Calu3 (cell line): ENCODE data around the gene LRFN2. TPM values are rescaled to one million over a fixed set of nuclear protein-coding genes. Genes with fewer than 3 reads are reported as not detected.

ENCODE experiments used
- BruUV-seq: library from RNA; stranded (reverse); fragments of 400-500 nt; replicated peaks from 2 replicates; lab custom pipeline; 2021; lab: Mats Ljungman, UMichigan
- CTCF ChIA-PET: fragments of 300-600 bp; sonication (Branson Sonifier 250); formaldehyde crosslinking; loops from one replicate; lab custom pipeline; 2022; ENCODE audit warnings: antibody characterized with exemption; lab: Charles Lee
- DNase-seq: peaks from one replicate; pipeline ENCODE4 v3.0.0; 2022
- H3K27ac Mint-ChIP-seq: one replicate; pipeline ENCODE4 v1.8.0; 2022; ENCODE audit warnings: mixed read lengths; ENCODE audit not compliant: unreplicated experiment
- H3K27me3 Mint-ChIP-seq: one replicate; pipeline ENCODE4 v1.8.0; 2022; ENCODE audit warnings: mixed read lengths; ENCODE audit not compliant: unreplicated experiment
- H3K36me3 Mint-ChIP-seq: one replicate; pipeline ENCODE4 v1.8.0; 2022; ENCODE audit warnings: mild to moderate bottlenecking, moderate library complexity, mixed read lengths; ENCODE audit not compliant: insufficient read depth, unreplicated experiment
- H3K4me1 Mint-ChIP-seq: one replicate; pipeline ENCODE4 v1.8.0; 2022; ENCODE audit warnings: mild to moderate bottlenecking, low read depth, mixed read lengths; ENCODE audit not compliant: unreplicated experiment
- H3K4me3 Mint-ChIP-seq: one replicate; pipeline ENCODE4 v1.8.0; 2022; ENCODE audit warnings: mild to moderate bottlenecking, low read depth, moderate library complexity, mixed read lengths; ENCODE audit not compliant: unreplicated experiment
- H3K9me3 Mint-ChIP-seq: one replicate; pipeline ENCODE4 v1.8.0; 2022; ENCODE audit warnings: low read depth, mixed read lengths; ENCODE audit not compliant: unreplicated experiment
- CTCF ChIP-seq: fragments of 200-600 bp; IDR thresholded peaks from one replicate; pipeline ENCODE4 v1.8.0; 2022; ENCODE audit warnings: antibody characterized with exemption; ENCODE audit not compliant: unreplicated experiment
- intact Hi-C: fragments of 100-400 bp; cut with micrococcal nuclease; formaldehyde crosslinking; loops from one replicate; pipeline ENCODE4 v1.10.0; 2022; ENCODE audit not compliant: unreplicated experiment
- total RNA-seq: library from RNA; stranded (reverse); gene quantifications from 2 replicates; pipeline ENCODE4 v1.2.3, GENCODE V29; 2022

The LRFN2 gene
- total RNA-seq, 1 experiment from 2014 or later: not detected

GRCh38 chr6:40484066-40484465, 103.1 kb downstream of the LRFN2 start:
- no peak for TF ChIP-seq CTCF
- Mint-ChIP-seq H3K4me1 (no peaks in the 10 kb centered on the region), H3K4me3 (no peak overlapping the region), H3K9me3 (no peaks in the 10 kb centered on the region), H3K27ac (no peak overlapping the region), H3K27me3 (peaks cover 100% of the 10 kb centered on the region), H3K36me3 (no peaks in the 10 kb centered on the region)
- intact Hi-C loops: no loop called here
- no peak for DNase-seq
- CTCF ChIA-PET: no interaction called here
- BruUV-seq: no TSS peak

- Mint-ChIP-seq H3K4me3 (no peak overlapping the region), H3K36me3 (no peaks in the 10 kb centered on the region), H3K4me1 (no peaks in the 10 kb centered on the region), H3K9me3 (no peaks in the 10 kb centered on the region), H3K27ac (no peak overlapping the region), H3K27me3 (peaks cover 100% of the 10 kb centered on the region)
- no peak for TF ChIP-seq CTCF
- DNase-seq: no peak
- intact Hi-C loops: no loop called here
- CTCF ChIA-PET: no interaction called here
- no TSS peak for BruUV-seq
Measured at GRCh38 chr6:40482532-40482931, 104.6 kb downstream of the LRFN2 start.

- TF ChIP-seq CTCF: no peak
- BruUV-seq: no TSS peak
- no peaks in the 10 kb centered on the region for H3K36me3 Mint-ChIP-seq
- DNase-seq: no peak
- peaks cover 100% of the 10 kb centered on the region for H3K27me3 Mint-ChIP-seq
- H3K27ac Mint-ChIP-seq: no peak overlapping the region
- no peaks in the 10 kb centered on the region for H3K4me1 Mint-ChIP-seq
- intact Hi-C loops: no loop called here
- CTCF ChIA-PET: interaction anchor here (0.6 to 0.7 kb wide), 2 partner anchors 33 to 372 kb away, joined by 3 to 5 read pairs; no protein-coding TSS in a partner anchor
- H3K4me3 Mint-ChIP-seq: no peak overlapping the region
- no peaks in the 10 kb centered on the region for H3K9me3 Mint-ChIP-seq
Measured at GRCh38 chr6:40480678-40481077, 106.5 kb downstream of the LRFN2 start.

- BruUV-seq: no TSS peak
- no peak for TF ChIP-seq CTCF
- Mint-ChIP-seq H3K36me3 (no peaks in the 10 kb centered on the region), H3K27ac (no peak overlapping the region), H3K27me3 (peaks cover 100% of the 10 kb centered on the region), H3K9me3 (no peaks in the 10 kb centered on the region), H3K4me3 (no peak overlapping the region), H3K4me1 (no peaks in the 10 kb centered on the region)
- CTCF ChIA-PET: no interaction called here
- DNase-seq: no peak
- intact Hi-C loops: no loop called here
Measured at GRCh38 chr6:40479706-40480105, 107.5 kb downstream of the LRFN2 start.
